AG04450 (cell line): Measurements from ENCODE around the gene RPLP2. TPM values are rescaled to one million over a fixed set of nuclear protein-coding genes. Genes with fewer than 3 reads are reported as not detected.

Experiments used
- CTCF ChIA-PET: fragments of 300-600, 350-600 bp; formaldehyde crosslinking; extraction: SDS; loops from one replicate; lab custom pipeline; 2022; ENCODE audit warnings: antibody characterized with exemption, inconsistent platforms; lab: Charles Lee
- POLR2A ChIA-PET: fragments of 350-600 bp; formaldehyde crosslinking; extraction: SDS; loops from one replicate; lab custom pipeline; 2021; ENCODE audit warnings: antibody characterized with exemption, inconsistent platforms; lab: Yijun Ruan, JAX
- DNase-seq: peaks from one replicate; pipeline ENCODE4 v3.0.0-alpha.2; 2011; ENCODE audit warnings: low read depth, low spot score
- H3K27ac ChIP-seq: one replicate; pipeline ENCODE4 v1.5.1; 2012; ENCODE audit warnings: low read depth, low read length, control low read depth
- H3K27me3 ChIP-seq: one replicate; pipeline ENCODE4 v1.6.0; 2012; ENCODE audit warnings: low read length; ENCODE audit not compliant: control insufficient read depth, insufficient read depth
- H3K4me3 ChIP-seq: 2 replicates; pipeline ENCODE4 v1.5.1; 2011; ENCODE audit warnings: mild to moderate bottlenecking, low read depth, low read length, control low read depth
- H3K9me3 ChIP-seq: 2 replicates; pipeline ENCODE4 v1.5.1; 2012; ENCODE audit warnings: low read length; ENCODE audit not compliant: control insufficient read depth, insufficient read depth
- polyA plus RNA-seq: library from polyadenylated mRNA; depleted of rRNA; stranded (reverse); fragments of >200 nt; gene quantifications from 2 replicates; pipeline ENCODE4 v1.2.3, GENCODE V29; 2011
- TF ChIP-seq, protein P1 (sequence below): IDR thresholded peaks from 2 replicates; pipeline ENCODE4 v1.5.1; 2011; ENCODE audit warnings: low read depth, low read length, control low read depth, inconsistent platforms

The RPLP2 gene
- polyA plus RNA-seq, 1 experiment = 1,115 TPM

DNA sequence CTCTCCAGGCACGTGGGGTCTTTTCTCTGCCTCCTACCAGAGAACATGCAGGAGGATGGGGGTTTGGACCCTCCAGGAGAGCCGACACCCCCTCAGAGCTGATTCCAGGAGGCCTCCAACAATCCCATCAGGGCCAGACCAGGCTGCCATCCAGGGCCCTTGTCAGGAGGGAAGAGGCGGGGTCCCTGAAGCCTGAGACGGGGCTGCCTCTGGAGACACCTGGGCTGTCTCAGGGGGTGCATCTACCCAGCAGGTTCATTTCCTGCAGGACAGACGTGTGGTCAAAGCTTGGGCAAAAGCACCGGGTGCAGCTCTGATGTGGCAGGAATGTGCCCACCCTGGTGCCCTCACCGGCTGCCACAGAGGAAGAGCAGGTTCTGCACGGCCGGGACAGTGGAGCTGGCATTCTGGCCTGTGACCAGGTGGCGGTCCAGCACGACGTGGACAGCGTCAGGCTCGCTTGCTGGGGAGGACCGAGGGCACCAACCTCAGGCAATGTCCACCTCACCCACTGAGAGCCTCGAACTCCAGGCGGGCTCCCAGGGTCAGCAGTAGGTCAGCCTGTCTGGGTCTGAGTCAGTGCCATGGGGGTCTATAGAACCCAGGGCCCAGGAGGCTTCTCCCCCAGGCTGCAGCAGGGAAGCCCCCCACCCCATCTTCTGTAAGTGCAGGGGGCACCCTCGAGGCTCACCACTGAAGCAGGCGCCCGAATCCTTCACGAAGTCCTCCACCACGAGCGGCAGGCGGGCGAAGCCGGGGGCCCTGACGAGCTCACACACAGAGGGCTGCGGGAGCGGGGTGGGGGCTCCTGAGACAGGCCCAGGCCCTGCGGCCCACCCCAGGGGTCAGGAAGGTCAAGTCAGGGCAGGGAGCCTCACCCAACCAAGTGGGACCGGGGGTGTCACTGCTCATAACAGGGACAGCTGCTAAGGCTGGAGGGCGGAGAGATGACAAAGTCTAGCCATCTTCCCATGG, 38.8 kb upstream of the RPLP2 start:
- TF ChIP-seq, protein P1, sequence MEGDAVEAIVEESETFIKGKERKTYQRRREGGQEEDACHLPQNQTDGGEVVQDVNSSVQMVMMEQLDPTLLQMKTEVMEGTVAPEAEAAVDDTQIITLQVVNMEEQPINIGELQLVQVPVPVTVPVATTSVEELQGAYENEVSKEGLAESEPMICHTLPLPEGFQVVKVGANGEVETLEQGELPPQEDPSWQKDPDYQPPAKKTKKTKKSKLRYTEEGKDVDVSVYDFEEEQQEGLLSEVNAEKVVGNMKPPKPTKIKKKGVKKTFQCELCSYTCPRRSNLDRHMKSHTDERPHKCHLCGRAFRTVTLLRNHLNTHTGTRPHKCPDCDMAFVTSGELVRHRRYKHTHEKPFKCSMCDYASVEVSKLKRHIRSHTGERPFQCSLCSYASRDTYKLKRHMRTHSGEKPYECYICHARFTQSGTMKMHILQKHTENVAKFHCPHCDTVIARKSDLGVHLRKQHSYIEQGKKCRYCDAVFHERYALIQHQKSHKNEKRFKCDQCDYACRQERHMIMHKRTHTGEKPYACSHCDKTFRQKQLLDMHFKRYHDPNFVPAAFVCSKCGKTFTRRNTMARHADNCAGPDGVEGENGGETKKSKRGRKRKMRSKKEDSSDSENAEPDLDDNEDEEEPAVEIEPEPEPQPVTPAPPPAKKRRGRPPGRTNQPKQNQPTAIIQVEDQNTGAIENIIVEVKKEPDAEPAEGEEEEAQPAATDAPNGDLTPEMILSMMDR = no peak
- Histone ChIP-seq H3K9me3 (no peaks in the 10 kb centered on the region), H3K27ac (no peak overlapping the region), H3K27me3 (no peaks in the 10 kb centered on the region), H3K4me3 (no peak overlapping the region)
- POLR2A ChIA-PET = no interaction called here
- CTCF ChIA-PET = no interaction called here
- no peak for DNase-seq

DNA sequence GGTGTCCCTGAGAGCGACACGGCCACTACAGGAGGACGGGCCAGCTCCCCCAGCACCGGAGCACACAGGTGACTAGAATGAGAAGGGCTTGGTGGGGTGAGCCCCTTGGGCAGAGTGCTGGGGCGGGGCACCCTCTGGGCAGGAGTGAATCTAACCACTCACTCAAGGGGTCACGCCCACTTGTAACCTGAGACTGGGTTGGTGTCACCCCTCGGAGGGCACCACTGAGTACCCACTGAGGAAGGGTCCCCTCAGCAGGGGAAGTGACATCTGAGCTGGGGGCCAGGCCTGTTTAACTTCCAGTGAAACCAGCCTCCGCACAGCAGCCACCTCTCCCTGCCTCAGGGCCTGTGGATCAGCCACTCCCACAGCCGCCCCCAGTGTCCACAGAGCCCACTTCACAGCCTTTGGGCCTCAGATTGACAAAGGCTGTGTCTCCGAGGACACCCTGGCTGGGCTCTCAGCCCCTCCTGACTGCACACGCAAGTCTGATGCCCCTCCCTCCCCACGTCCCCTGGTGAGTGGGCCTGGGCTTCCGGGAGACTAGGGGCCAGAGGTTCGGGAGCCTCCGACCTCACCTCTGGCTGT, 38.1 kb upstream of the RPLP2 start:
- Histone ChIP-seq H3K27me3 (no peaks in the 10 kb centered on the region), H3K9me3 (no peaks in the 10 kb centered on the region; the same call in 1 of the 2 replicates), H3K27ac (no peak overlapping the region), H3K4me3 (no peak overlapping the region)
- ChIA-PET CTCF (no interaction called here), POLR2A (no interaction called here)
- DNase-seq = no peak
- TF ChIP-seq, protein P1 = no peak

DNA sequence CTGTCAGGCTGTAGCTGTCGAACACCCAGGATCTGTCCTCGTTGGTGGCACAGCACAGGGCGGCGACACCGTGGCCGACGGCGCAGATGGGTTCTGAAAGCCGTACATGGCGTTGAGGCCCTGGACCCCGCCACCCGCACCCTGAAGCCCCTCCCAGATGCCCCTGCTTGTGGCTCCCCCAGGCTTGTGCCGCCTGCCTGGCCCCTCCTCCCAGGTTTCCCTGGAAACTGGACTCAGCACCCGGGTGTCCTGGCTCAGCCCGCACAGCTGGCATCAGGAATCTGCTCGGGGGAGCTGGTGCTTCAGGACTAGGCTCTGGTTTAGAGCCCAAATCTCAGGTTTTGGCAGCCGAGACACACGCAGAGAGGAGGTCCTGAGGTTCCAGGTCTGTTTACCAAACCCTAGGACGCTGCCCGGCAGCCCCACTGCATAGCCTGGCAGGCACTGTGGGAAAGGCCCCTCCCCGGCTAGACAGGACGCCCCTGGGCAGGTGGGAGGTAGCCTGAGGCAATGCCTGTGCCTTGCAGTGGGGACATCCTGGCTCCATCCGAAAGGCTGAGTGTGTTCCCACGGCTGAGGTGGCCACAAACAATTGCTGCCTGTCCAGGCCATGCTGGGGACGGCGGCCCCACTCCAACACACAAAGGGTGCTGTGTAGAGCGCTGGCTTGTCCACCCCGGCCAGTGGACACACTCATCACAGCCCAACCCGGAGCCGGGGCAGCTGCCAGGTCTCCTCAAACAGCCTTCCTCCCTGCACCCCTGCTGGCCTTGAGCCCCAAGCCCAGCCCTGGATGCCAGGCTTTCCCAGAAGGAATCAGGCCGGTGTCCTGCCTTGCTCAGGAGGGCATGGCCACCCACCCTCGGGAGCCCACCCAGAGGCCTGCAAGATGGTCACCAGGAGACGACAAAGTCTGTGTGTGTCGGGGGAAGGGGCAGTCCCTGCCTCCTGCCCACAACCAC, 37.1 kb upstream of the RPLP2 start:
- Histone ChIP-seq H3K9me3 (no peaks in the 10 kb centered on the region; the same call in 1 of the 2 replicates), H3K4me3 (no peak overlapping the region), H3K27ac (no peak overlapping the region), H3K27me3 (no peaks in the 10 kb centered on the region)
- no peak for DNase-seq
- TF ChIP-seq, protein P1 = no peak
- ChIA-PET POLR2A (no interaction called here), CTCF (no interaction called here)

DNA sequence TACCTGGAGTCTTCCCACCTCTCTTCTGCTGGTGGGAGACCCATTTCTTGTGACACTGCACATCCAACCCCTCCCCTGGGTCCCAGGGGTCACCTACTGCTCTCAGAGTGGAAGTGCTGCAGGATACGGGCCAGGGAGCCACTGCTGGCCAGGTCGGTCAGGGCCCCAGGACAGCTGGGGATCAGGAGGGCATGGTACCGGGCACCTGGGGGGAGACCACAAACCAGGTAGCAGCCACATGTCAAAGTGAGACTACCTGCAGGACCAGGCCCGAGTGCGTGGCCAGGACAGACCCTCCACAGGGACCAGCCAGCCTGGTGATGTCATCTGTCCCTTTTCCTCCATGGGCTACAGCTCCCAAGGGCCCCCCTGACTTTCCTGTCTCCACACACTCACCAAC, 36.3 kb upstream of the RPLP2 start:
- CTCF ChIA-PET = interaction anchor here (1.0 kb wide), 1 partner anchor 10 kb away, joined by 3 read pairs; no protein-coding TSS in a partner anchor
- DNase-seq = no peak
- POLR2A ChIA-PET = no interaction called here

More for the DNA sequence above, 36.3 kb upstream of the RPLP2 start:
- Histone ChIP-seq H3K9me3 (no peaks in the 10 kb centered on the region; the same call in 1 of the 2 replicates), H3K27me3 (no peaks in the 10 kb centered on the region), H3K4me3 (no peak overlapping the region), H3K27ac (no peak overlapping the region)
- TF ChIP-seq, protein P1 = no peak
